BE2C (cell line): Measurements from ENCODE around the gene CENPS.
"Not testable (repeated sequence)": the region's sequence is repeated elsewhere in the genome, so short reads cannot be mapped to it uniquely, and the experiment has no call there.

ENCODE experiments used
- DNase-seq: peaks from one replicate; pipeline ENCODE4 v3.0.0-alpha.2; 2020
- H3K27me3 ChIP-seq: fragments of 250-450 bp; sonication (Bioruptor Pico); 2 replicates; pipeline ENCODE4 v1.5.1; 2020; ENCODE audit warnings: mild to moderate bottlenecking
- H3K36me3 ChIP-seq: fragments of 250-450 bp; sonication (Bioruptor Pico); 2 replicates; pipeline ENCODE4 v1.5.1; 2020; ENCODE audit warnings: mild to moderate bottlenecking
- H3K4me1 ChIP-seq: fragments of 250-450 bp; sonication (Bioruptor Pico); 2 replicates; pipeline ENCODE4 v1.5.1; 2020
- H3K4me3 ChIP-seq: 2 replicates; pipeline ENCODE4 v1.5.1; 2011; ENCODE audit warnings: low read depth, low read length
- H3K9me3 ChIP-seq: fragments of 250-450 bp; sonication (Bioruptor Pico); 2 replicates; pipeline ENCODE4 v1.5.1; 2020
- TF ChIP-seq, protein P1 (sequence below): IDR thresholded peaks from 2 replicates; pipeline ENCODE4 v1.5.1; 2012; ENCODE audit warnings: mild to moderate bottlenecking, low read depth, low read length

Gene CENPS

DNA sequence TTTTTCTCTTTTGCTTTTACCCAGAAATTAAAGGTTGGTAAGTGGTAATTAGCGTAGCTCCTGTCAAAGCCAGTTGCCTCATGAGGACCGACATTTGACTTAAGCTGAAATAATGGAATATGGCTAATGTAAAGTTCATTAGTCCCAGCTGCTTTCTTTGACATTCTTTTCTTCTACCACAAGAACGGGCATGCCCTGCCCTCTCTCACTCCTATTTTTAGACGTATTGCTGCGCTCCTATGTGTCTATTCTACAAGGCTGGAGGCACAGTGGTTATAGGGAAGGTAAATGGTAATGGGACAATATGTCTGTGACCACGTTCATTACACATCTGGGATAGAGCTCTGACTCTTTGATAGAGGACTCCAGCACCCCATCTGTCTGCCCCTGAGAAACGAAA lies 26.4 kb downstream of the CENPS start:
- Histone ChIP-seq H3K4me1 (no peaks in the 10 kb centered on the region), H3K9me3 (no peaks in the 10 kb centered on the region), H3K4me3 (no peak overlapping the region), H3K27me3 (no peaks in the 10 kb centered on the region), H3K36me3 (no peaks in the 10 kb centered on the region)
- TF ChIP-seq, protein P1, sequence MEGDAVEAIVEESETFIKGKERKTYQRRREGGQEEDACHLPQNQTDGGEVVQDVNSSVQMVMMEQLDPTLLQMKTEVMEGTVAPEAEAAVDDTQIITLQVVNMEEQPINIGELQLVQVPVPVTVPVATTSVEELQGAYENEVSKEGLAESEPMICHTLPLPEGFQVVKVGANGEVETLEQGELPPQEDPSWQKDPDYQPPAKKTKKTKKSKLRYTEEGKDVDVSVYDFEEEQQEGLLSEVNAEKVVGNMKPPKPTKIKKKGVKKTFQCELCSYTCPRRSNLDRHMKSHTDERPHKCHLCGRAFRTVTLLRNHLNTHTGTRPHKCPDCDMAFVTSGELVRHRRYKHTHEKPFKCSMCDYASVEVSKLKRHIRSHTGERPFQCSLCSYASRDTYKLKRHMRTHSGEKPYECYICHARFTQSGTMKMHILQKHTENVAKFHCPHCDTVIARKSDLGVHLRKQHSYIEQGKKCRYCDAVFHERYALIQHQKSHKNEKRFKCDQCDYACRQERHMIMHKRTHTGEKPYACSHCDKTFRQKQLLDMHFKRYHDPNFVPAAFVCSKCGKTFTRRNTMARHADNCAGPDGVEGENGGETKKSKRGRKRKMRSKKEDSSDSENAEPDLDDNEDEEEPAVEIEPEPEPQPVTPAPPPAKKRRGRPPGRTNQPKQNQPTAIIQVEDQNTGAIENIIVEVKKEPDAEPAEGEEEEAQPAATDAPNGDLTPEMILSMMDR: no peak
- DNase-seq: no peak

DNA sequence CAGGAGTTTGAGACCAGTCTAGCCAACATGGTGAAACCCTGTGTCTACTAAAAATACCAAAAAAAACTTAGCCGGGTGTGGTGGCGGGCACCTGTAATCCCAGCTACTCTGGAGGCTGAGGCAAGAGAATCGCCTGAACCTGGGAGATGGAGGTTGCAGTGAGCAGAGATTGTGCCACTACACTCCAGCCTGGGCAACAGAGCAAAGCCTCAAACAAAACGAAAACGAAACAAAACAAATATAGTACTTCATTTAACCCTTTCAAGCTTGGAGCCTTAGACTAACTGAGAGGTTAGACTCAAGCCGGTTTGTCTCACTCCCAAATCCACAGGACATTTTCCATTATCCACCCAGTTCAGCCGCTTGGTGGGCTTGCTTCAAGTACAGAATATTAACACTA lies 27.2 kb downstream of the CENPS start:
- not testable (repeated sequence) for H3K27me3 ChIP-seq, H3K4me3 ChIP-seq, H3K9me3 ChIP-seq, H3K4me1 ChIP-seq, H3K36me3 ChIP-seq, DNase-seq

DNA sequence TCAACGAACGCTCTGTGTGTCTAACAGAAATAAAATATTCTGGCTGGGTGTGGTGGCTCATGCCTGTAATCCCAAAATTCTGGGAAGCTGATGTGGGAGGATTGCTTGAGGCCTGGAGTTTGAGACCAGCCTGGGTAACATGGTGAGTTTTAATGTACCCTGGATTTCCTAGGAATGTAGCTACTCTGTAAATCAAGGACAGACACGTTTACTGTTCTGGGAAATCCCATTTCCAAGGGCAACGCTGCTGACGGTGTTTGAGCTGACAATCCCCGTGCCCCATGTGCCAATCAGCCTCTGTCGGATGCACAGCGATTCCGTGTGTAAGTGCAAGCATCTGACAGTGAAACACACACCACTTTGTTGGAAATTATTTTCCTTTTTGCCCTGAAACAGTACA lies 27.6 kb downstream of the CENPS start:
- DNase-seq: no peak
- no peak overlapping the region for H3K4me3 ChIP-seq
- 0 out of 2 replicates have a peak, but pooled peaks cover 2% of the 10 kb centered on the region for H3K36me3 ChIP-seq
- H3K9me3 ChIP-seq: no peaks in the 10 kb centered on the region
- H3K4me1 ChIP-seq: no peaks in the 10 kb centered on the region
- TF ChIP-seq, protein P1: no peak
- H3K27me3 ChIP-seq: no peaks in the 10 kb centered on the region

DNA sequence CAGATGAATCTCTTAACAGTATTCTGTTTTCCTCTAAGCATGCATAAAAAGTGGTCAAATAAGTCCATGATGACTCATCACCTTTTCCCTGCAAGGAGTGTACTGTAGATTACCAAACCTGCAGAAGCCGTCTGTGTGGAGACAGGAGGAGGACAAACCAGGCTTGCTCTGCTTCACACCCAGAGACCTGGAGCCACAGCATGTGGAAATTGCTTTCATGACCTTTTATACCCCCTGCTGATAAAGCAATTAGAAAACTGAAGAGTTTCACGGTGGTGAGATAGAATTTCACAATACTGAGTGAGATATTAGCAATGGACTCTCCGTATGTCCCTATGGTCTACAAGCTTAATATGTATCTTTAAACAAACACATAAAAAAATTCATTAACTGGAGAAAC lies 29.0 kb downstream of the CENPS start:
- H3K36me3 ChIP-seq: peaks cover 5% of the 10 kb centered on the region; the same call in 1 of the 2 replicates
- H3K27me3 ChIP-seq: no peaks in the 10 kb centered on the region
- H3K4me3 ChIP-seq: no peak overlapping the region
- H3K9me3 ChIP-seq: no peaks in the 10 kb centered on the region
- TF ChIP-seq, protein P1: no peak
- no peaks in the 10 kb centered on the region for H3K4me1 ChIP-seq
- no peak for DNase-seq

DNA sequence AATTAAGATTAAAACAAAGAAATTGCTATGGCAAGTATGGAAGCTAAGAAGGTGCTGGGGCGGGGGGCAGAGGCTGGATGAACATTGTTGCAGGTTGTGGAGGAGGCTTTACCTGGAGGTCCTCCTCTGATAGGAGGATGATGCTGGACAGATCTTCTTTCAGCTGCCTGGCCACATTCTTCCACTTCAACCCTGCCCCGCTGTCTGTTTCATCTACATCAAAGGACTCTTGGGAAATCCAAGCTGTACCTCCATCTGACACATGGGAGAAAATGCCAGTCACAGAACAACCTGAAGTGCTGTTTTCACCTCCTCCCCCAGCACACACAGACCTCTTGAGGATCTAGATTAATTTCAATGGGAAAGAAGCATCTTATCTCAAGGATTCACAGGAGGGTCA lies 36.8 kb downstream of the CENPS start:
- H3K27me3 ChIP-seq: no peaks in the 10 kb centered on the region
- DNase-seq: no peak
- H3K36me3 ChIP-seq: peaks cover 12% of the 10 kb centered on the region
- H3K4me3 ChIP-seq: no peak overlapping the region
- H3K4me1 ChIP-seq: no peaks in the 10 kb centered on the region
- TF ChIP-seq, protein P1: no peak
- no peaks in the 10 kb centered on the region for H3K9me3 ChIP-seq

DNA sequence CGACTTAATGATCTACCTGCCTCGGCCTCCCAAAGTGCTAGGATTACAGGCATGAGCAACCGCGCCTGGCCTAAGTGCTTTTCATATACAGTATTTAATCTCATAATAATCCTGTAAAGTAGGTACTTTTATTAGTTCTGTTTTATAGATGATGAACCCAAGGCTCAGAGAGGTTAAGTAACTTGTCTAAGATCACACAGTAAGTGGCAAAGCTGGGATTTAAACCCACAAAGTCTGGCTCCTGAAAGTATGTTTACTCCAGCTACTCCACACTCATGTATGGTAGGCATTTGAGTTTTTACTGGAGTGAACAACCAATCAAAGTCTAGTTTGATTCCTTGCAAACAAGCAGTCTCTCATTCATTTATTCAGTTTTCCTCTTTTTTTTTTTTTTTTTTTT lies 39.8 kb downstream of the CENPS start:
- H3K4me1 ChIP-seq: no peaks in the 10 kb centered on the region
- DNase-seq: no peak
- H3K4me3 ChIP-seq: no peak overlapping the region
- 0 out of 2 replicates have a peak, but pooled peaks cover 4% of the 10 kb centered on the region for H3K36me3 ChIP-seq
- no peaks in the 10 kb centered on the region for H3K27me3 ChIP-seq
- TF ChIP-seq, protein P1: no peak
- H3K9me3 ChIP-seq: no peaks in the 10 kb centered on the region
